GM19328 (cell line): ENCODE data around the gene NQO1.

ENCODE experiments used
- ATAC-seq: cut with Tn5 transposase; IDR thresholded peaks from one replicate; pipeline ENCODE4 v1.9.1; 2021; ENCODE audit warnings: mild to moderate bottlenecking, moderate library complexity; ENCODE audit not compliant: unreplicated experiment

Gene NQO1

DNA sequence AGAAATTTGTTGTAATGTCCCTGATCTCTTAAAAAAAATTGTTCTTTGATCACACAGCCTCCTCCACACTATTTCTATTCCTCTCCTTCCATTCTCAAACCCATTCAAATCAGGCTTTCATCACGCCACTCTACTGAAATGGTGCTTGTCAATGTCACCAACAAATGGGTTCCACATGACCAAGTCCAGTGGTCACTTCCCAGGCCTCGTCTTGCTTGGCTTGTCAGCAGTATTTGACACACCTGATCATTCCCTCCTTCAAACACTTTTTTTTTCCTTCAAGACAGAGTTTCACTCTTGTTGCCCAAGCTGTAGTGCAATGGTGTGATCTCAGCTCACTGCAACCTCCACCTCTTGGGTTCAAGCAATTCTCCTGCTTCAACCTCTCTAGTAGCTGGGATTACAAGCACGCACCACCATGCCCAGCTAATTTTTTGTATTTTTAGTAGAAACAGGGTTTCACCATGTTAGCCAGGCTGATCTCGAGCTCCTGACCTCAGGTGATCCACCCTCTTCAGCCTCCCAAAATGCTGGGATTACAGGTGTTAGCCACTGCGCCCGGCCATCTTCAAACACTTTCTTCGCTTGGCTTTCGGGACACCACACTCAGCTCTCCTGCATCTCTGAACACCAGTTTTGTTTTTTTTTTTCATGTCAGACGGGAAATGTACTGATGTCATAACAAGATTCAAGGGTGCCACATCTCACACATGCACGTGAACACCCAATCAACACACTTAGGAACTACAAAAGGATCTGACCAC is 18.3 kb downstream of the NQO1 start:
- no peak for ATAC-seq

DNA sequence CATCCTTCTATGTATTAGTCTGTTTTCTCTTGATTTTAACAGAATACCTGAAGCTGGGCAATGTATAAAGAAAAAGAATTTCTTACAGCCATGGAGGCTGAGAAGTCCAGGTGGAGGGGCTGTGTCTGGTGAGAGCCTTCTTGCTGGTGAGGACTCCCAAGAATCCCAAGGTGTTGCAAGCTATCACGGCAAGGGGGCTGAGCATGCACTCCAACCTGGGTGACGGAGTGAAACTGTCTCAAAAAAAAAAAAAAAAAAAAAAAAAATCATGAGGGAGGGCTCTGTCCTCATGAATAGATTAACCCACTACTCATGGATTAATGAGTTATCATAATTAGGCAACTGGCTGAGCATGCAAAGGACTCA is 19.4 kb downstream of the NQO1 start:
- ATAC-seq = no peak

DNA sequence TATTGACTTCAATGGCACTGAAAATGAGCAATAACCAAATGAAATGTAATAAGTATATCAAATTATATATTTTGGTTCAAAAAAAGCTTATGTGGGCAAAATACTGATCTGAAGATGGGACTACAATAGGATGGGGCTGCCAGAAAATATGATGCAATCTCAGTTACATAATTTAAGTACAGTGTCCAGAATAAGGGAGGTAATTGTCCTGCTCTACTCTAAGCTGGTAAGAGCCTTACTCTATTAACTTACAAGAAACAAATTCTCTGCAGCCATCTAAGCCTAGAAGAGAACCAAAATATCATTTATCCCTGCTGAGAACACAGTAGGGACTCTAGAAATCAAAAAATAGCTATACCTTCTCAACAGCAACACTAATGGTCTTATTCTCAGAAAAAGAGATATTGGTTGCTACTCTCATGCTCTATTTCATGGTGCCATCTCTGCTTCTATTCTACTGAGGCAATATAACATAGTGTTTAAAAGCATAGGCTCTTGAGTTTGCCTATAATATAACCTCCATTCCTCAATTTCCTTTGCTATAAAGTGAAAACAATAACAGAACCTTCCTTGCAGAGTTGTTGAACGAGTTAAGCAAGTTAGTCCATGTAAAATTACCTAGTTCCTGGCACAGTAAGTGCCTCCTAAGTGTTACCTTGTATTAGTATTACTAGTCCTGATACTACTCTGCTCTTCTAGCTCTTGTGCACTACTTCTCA is 19.9 kb downstream of the NQO1 start:
- no peak for ATAC-seq

DNA sequence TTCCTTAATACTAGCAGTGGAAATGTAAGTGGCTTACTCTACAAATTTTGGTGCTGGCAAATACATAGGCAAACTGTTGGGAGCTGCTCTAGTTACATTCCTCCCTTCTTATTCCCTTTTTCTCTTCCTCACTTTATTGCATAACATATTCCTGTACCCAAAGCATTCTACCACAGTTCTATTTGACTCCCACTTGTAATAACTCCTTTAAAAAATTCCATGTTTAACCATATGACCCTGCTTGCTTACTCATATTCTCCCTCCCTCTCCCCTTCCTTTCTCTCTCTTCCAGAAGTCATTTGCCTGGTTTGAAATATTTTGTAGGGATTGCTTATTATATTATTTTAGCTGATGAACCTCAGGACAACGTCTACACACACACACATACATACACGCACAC is 22.7 kb downstream of the NQO1 start:
- no peak for ATAC-seq

- ATAC-seq = no peak
Observed at GRCh38 chr16:69701866-69702265, 24.5 kb downstream of the NQO1 start.

DNA sequence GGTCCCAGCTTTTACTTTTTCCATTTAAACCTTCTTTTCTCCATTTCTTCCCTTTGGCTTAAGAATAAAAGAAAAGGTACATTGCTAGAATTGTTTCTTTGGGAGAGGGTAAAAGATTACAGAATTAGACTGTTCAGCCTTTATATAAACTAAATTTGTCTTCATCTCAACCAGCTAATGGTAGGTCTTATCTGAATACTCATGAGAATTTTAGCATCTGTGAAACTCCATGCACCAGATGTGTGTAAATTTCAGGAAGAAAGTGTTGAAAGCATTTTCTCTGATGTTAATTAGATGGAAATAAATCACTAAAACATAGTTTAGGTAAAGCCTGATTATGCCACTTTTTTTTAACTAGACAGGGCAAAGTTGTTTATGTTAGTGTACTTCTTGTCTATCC is 24.9 kb downstream of the NQO1 start:
- no peak for ATAC-seq

DNA sequence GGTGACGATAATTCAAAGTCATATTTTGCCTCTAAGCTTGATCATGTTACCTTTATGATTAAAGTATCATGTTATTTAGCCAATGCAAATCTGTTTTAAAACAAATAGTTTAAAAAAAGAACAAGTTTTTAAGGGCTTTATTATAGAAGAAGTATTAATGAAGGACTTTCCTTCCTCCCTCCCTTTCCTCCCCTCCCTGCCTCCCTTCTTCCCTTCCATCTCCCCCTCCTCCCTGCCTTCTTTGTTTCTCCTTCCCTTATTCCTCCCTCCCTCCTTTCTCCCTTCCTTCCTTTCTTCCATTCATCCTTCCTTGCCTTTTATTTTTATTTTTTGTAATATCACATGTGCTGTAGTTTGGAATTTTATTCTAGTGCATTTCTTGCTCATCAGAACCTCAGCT is 26.4 kb downstream of the NQO1 start:
- ATAC-seq = no peak

DNA sequence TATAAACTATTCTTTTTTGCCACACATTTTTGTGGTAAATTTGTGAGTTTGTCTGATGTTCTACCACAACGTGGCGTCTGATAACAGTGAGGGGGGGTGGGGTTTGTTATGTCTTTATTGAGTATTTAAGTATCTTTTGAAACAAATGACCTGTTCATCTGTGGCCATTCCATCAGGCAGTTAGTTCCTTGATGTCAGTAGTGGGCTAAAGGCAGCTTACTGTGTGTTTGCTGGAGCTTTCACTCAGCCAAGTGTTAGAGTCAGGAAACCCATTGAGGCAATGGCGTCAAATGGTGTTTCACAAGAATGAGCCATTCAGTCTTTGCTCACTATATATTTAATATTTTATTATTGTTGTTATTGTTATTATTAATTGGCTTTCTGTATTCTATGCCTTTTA is 28.0 kb downstream of the NQO1 start:
- no peak for ATAC-seq

- no peak for ATAC-seq
Observed at GRCh38 chr16:69693916-69694315, 32.4 kb downstream of the NQO1 start.

GRCh38 chr16:69691980-69692911 is 34.1 kb downstream of the NQO1 start:
- ATAC-seq = no peak

DNA sequence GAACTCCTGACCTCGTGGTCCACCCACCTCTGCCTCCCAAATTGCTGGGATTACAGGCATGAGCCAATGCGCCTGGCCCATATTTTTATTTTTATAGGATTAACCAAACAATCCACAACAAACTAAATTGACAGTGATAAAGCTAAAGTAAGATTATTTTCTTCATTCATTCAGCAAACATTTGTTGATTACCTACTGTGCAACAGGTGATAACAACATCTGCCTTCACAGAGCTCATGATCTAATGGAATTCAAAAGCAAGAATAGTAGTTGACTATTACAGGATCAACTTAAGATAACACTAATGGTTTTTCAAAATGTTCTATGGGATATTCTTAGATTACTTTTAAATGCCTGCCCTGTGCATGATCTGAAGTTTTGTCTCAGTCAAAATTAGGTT is 37.8 kb downstream of the NQO1 start:
- ATAC-seq = no peak

DNA sequence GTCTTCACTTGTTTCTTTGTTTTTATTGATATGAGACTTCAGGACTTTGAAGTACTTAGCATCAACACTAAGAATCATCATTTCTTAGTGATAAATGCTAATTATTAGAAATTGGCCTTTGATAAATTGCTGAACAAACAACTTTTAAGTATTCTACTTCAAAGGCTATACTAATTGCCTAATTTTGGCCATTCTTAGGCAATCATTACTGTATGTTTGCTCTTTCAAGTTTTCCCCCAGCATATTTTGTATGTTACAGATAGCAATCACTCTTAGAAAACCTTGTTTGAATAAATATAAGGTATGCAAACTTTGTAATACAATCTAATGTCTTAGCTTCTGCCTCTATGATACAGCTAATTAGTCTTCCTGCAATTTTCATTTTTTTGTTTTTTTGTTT is 46.0 kb downstream of the NQO1 start:
- ATAC-seq = no peak

DNA sequence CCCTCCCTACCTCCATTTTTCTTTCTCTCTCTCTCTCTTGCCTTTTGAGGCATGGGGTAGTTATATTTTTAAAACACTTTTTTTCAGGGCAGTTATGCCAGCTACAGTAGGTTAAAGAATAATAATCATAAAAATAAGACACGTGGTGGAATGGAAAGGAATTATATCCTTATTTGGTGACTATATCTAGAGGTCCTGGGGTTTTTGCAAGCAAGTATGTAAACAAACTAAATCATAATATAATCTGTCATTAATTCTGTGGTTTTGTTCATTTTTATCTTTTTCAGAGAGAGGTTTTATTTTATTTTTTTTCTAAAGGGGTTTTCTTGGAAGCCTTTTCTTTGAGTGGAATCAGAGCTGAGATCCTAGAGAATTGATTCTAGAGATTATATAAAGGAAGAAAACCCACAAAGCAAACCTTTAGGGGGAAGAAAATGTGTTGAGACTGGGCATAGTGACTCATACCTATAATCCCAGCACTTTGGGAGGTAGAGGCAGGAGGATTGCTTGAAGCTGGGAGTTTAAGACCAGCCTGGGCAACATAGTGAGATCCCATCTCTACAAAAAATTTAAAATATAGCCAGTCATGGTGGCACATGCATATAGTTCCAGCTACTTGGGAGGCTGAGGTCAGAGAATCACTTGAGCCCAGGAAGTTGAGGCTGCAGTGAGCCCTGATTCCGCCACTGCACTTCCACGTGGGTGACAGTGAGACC is 53.2 kb downstream of the NQO1 start:
- ATAC-seq = no peak

DNA sequence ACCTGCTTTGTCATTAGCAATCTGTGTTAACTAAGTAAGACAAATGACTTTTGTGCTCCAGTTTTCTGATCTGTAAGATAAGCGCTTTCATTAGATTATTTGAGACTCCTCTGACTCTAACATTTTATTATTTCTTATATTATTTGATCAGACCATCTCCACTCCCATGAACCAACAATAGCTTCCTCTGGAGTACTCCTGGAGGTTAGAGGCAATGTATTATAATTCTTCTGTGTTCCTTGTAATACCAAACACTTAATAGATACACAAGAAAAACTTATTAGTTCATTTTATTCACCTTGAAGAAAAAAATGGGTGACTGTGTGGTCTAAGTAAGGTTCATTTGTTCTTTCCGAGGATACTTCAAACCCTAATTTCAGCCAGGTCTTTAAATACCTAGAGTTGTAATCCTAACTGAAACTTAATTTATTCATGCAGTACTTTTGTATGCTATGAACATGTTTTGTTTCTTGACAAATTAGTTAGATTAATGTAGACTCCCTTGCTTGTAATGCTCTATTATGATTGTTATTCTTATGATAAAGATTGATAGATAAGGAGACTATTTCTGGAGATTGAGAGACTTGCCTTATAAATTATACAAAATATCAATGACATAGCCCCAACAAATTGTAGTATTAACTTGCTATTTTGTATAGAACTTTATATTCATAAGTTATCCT is 53.9 kb downstream of the NQO1 start:
- no peak for ATAC-seq

DNA sequence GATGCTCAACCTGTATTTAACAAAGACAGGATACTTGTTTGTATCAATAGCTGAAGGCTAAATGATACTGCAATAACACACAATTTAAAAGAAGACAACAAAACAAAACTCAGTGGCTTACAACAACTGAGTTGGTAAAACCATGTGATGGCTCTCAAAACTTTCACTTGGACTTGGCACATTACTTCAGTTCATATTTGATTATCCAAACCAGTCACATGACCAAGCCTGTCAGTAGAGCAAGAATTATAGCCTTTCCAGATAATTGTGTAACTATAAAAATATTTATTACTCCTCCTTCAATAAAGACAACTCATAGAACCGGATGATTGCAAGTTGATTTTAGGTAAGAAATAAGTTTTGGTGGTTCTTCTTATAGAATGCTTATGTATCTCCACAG is 56.8 kb downstream of the NQO1 start:
- no peak for ATAC-seq

DNA sequence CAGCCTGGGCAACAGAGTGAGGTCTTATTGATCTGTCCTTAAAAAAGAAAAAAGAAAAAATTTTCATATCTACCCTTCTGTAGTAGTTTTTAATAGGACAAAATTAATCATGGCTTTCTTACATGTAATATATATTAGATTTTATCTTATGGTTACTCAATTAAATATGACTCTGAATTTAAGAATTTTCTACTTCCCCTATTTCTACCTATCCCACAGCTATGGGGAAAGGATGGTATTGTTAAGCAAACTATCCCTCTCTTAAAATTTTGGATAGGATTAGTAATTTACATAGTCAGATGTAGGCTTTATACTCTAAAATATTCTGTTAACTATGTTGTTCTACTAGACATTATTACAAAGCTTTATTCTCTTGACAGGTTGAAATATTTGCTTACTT is 62.5 kb downstream of the NQO1 start:
- ATAC-seq = no peak

GRCh38 chr16:69662901-69663300 is 63.5 kb downstream of the NQO1 start:
- no peak for ATAC-seq

DNA sequence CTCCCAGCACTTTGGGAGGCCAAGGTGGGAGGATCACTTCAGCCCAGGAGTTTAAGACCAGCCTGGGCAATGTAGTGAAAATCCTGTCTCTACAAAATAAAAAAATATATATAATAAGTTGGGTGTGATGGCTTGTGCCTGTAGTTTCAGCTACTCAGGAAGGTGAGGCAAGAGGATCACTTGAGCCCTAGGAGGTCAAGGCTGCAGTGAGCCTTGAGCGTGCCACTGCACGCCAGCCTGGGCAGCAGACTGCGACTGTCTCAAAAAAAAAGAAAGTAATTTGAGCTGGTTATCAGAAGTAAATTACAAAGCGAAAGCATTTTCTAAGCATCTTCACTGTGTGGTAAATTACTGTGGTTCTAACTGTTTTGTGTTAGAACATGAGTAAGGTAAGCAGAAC is 66.2 kb downstream of the NQO1 start:
- ATAC-seq = no peak
